Measurements from ENCODE around the gene YPEL4.

GRCh38 chr11:57645689-57646085 lies 4.0 kb downstream of the YPEL4 start:
- TF ChIP-seq CTCF (IDR thresholded peaks at IDR 0.05) (no peak), POLR2A (IDR thresholded peaks at IDR 0.05) (no peak)
